ENCODE data around the gene F10. TPM values are rescaled to one million over a fixed set of nuclear protein-coding genes. Genes with fewer than 3 reads are reported as not detected.

Gene F10
- total RNA-seq, 4 donors from 2014 or later, result 1.00 to 4.8 (median 2.4) TPM

DNA sequence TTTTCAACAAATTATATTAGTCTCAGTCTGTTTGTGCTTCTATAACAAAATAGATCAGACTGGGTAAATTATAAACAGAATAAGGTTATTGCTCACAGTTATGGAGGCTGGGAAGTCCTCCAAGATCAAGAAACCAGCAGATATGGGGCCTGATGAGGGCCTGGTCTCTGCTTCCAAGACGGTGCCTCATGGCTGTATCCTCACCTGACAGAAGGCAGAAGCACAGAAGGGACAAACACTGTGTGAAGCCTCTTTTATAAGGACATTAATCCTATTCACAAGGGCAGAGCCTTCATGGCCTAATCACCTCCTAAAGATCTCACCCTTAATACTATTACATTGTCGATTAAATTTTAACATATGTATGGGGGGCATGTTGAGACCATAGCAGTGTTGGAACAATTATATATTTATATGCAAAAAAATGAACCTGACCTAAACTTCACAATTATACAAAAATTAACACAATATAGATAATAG, 12.7 kb downstream of the F10 start:
- in situ Hi-C loops (cut with MboI; ENCODE audit: low sequenced_read_pairs in 4 of 4), result no loop called here
- no peaks in the 10 kb centered on the region for H3K36me3 ChIP-seq

DNA sequence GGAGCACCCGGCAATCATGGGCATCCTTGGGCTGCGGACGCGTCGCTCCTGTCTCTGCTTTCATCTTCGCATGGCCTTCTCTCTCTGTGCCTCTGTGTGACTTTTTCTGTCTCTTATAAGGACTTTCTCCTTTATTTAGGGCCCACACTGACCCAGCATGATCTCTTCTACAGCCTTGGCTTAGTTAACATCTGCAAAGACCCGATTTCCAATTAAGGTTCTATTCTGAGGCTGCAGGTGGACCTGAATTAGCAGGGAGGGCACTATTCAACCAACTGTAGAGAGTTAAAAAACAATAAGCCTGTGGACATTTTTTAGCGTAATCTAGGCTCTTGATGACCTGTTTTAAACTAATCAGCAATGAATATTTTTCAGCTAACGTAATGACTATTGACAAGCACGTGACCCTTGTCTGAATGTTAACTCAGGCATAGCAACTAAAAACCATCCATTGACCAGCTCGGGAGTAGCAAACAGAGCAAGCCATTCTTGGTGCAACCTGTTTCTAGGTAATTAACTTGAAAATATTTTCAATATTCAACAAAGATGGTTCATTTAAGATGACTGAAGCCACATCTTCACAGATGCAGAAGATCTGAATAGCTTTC, 15.2 kb downstream of the F10 start:
- Histone ChIP-seq H3K36me3 (no peaks in the 10 kb centered on the region), H3K27ac (no peak overlapping the region), H3K9me3 (no peaks in the 10 kb centered on the region), H3K4me1 (no peaks in the 10 kb centered on the region), H3K4me3 (no peak overlapping the region), H3K27me3 (no peaks in the 10 kb centered on the region)
- TF ChIP-seq POLR2A (IDR thresholded peaks at IDR 0.05), result no peak
- TF ChIP-seq, protein P1, sequence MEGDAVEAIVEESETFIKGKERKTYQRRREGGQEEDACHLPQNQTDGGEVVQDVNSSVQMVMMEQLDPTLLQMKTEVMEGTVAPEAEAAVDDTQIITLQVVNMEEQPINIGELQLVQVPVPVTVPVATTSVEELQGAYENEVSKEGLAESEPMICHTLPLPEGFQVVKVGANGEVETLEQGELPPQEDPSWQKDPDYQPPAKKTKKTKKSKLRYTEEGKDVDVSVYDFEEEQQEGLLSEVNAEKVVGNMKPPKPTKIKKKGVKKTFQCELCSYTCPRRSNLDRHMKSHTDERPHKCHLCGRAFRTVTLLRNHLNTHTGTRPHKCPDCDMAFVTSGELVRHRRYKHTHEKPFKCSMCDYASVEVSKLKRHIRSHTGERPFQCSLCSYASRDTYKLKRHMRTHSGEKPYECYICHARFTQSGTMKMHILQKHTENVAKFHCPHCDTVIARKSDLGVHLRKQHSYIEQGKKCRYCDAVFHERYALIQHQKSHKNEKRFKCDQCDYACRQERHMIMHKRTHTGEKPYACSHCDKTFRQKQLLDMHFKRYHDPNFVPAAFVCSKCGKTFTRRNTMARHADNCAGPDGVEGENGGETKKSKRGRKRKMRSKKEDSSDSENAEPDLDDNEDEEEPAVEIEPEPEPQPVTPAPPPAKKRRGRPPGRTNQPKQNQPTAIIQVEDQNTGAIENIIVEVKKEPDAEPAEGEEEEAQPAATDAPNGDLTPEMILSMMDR (IDR thresholded peaks at IDR 0.05 in 4 of 5, conservative IDR thresholded peaks at IDR 0.05 in 1 of 5), result no peak
- intact Hi-C loops (cut with DNase I; ENCODE audit: low total_unique reads), result no loop called here
- no peak for ATAC-seq
- in situ Hi-C loops (cut with MboI; ENCODE audit: low sequenced_read_pairs in 4 of 4), result no loop called here
- DNase-seq, result no peak

More for the DNA sequence above, 12.7 kb downstream of the F10 start:
- intact Hi-C loops (cut with DNase I; ENCODE audit: low total_unique reads), result no loop called here
- Histone ChIP-seq H3K4me1 (no peaks in the 10 kb centered on the region), H3K4me3 (no peak overlapping the region), H3K27me3 (no peaks in the 10 kb centered on the region), H3K27ac (no peak overlapping the region), H3K9me3 (no peaks in the 10 kb centered on the region)
- DNase-seq (no peak), ATAC-seq (no peak)
- no peak for TF ChIP-seq POLR2A (IDR thresholded peaks at IDR 0.05)
- TF ChIP-seq, protein P1 (IDR thresholded peaks at IDR 0.05 in 4 of 5, conservative IDR thresholded peaks at IDR 0.05 in 1 of 5), result no peak

DNA sequence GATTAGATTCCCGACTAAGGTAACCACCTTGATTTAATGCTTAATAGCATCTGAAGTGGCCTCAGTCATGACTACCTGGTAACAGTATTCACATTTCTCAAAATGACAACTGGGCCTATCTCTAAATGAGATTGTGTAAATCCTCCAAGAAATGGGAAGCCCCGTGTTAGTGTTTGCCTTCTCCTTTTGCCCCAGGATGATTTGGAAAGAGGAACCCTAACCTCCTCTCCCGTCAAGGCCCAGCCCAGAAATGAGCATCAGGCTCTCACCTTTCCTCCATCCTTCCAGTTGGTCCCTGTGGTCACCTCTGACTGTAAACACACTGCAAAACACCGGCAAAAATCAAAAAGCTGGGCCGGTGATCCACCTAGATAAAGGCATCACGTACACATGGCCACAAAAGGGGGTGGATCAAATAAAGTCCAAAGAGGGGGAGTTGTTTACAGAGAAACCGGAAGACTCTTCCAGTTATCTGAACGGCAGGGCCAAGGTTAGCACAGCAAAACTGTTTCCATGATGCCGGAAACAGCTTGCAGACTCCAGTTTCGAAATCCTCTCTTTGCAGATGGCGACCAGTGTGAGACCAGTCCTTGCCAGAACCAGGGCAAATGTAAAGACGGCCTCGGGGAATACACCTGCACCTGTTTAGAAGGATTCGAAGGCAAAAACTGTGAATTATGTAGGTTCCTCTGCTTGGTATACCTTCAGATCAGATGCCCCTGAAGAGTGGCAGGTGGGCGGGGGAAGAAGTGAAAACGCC, 16.4 kb downstream of the F10 start:
- ATAC-seq (no peak), DNase-seq (no peak)
- TF ChIP-seq POLR2A (IDR thresholded peaks at IDR 0.05), result no peak
- TF ChIP-seq, protein P1 (IDR thresholded peaks at IDR 0.05 in 4 of 5, conservative IDR thresholded peaks at IDR 0.05 in 1 of 5), result no peak
- H3K9me3 ChIP-seq, result no peaks in the 10 kb centered on the region
- H3K27me3 ChIP-seq, result no peaks in the 10 kb centered on the region
- no peaks in the 10 kb centered on the region for H3K4me1 ChIP-seq
- no peak overlapping the region for H3K27ac ChIP-seq
- H3K4me3 ChIP-seq, result no peak overlapping the region
- intact Hi-C loops (cut with DNase I; ENCODE audit: low total_unique reads) (no loop called here), in situ Hi-C loops (cut with MboI; ENCODE audit: low sequenced_read_pairs in 4 of 4) (no loop called here)
- no peaks in the 10 kb centered on the region for H3K36me3 ChIP-seq

DNA sequence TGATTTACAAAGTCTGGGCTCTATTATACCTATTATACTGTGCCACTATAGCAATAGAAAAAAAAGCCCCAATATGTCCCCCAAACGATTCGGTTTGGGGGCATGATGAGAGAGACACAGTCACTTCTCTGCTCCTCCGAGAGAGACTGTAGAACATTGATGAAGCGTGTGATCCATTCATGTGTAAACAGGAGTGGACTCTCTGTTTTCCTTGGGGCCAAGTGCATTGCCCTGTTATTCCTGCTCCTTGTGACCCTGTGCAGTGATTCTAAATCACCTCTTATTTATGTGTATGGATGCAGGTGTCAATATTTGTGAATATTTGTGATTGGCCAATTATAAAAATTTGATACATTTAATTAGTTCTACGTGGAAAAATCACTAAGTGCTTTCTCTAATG, 17.0 kb downstream of the F10 start:
- H3K36me3 ChIP-seq, result no peaks in the 10 kb centered on the region
- ATAC-seq, result no peak
- H3K9me3 ChIP-seq, result no peaks in the 10 kb centered on the region
- intact Hi-C loops (cut with DNase I; ENCODE audit: low total_unique reads) (no loop called here), in situ Hi-C loops (cut with MboI; ENCODE audit: low sequenced_read_pairs in 4 of 4) (no loop called here)
- no peaks in the 10 kb centered on the region for H3K27me3 ChIP-seq
- TF ChIP-seq, protein P1 (IDR thresholded peaks at IDR 0.05 in 4 of 5, conservative IDR thresholded peaks at IDR 0.05 in 1 of 5), result no peak
- no peak for TF ChIP-seq POLR2A (IDR thresholded peaks at IDR 0.05)
- no peak overlapping the region for H3K27ac ChIP-seq
- DNase-seq, result no peak
- no peak overlapping the region for H3K4me3 ChIP-seq
- no peaks in the 10 kb centered on the region for H3K4me1 ChIP-seq
